GM13976 (cell line): ENCODE results near the gene MMD2.

Experiments used
- DNase-seq: peaks from one replicate; pipeline ENCODE4 v3.0.0; 2012; ENCODE audit warnings: low spot score
- CTCF ChIP-seq: IDR thresholded peaks from 2 replicates; pipeline ENCODE4 v1.5.1; 2012; ENCODE audit warnings: borderline replicate concordance, mild to moderate bottlenecking; ENCODE audit not compliant: insufficient read depth; ENCODE audit errors: extremely low read depth, missing control alignments, control extremely low read depth
- in situ Hi-C: fragments of 300-500 bp; cut with MboI; formaldehyde crosslinking; loops from one replicate; pipeline ENCODE4 v1.12.0; 2022; ENCODE audit warnings: low sequenced_read_pairs, mixed read lengths, inconsistent platforms; ENCODE audit not compliant: unreplicated experiment

Gene MMD2

GRCh38 chr7:4943297-4943696 lies 15.7 kb downstream of the MMD2 start:
- TF ChIP-seq CTCF = no peak
- in situ Hi-C loops = no loop called here
- no peak for DNase-seq

GRCh38 chr7:4939971-4940728 lies 18.8 kb downstream of the MMD2 start:
- DNase-seq = no peak
- TF ChIP-seq CTCF = no peak
- in situ Hi-C loops = no loop called here

- in situ Hi-C loops = no loop called here
- TF ChIP-seq CTCF = no peak
- DNase-seq = no peak
Observed at GRCh38 chr7:4937411-4937810, 21.6 kb downstream of the MMD2 start.

GRCh38 chr7:4934419-4935025 lies 24.5 kb downstream of the MMD2 start:
- in situ Hi-C loops = no loop called here
- TF ChIP-seq CTCF = no peak
- DNase-seq = no peak

- no peak for DNase-seq
- TF ChIP-seq CTCF = no peak
- in situ Hi-C loops = no loop called here
Observed at GRCh38 chr7:4931943-4932342, 27.0 kb downstream of the MMD2 start.

GRCh38 chr7:4929005-4929404 lies 30.0 kb downstream of the MMD2 start:
- in situ Hi-C loops = no loop called here
- no peak for DNase-seq
- no peak for TF ChIP-seq CTCF
